ENCODE results near the gene FAM53A. TPM values are rescaled to one million over a fixed set of nuclear protein-coding genes. Genes with fewer than 3 reads are reported as not detected.

FAM53A gene
- 1.0 TPM for total RNA-seq
- polyA plus RNA-seq, result 2.0 TPM
- long read RNA-seq, donor 1, result 0 reads
- long read RNA-seq, donor 2, result 0 reads
- long read RNA-seq, donor 3, result 0 reads
- long read RNA-seq, donor 4, result 0 reads
- long read RNA-seq, donor 5, partial matches to known transcripts, result 0 of 1 reads
- long read RNA-seq, donor 5, other reads (novel, unspliced or antisense), result 0 of 1 reads
- long read RNA-seq, donor 6, partial matches to known transcripts, result 0 of 1 reads
- long read RNA-seq, donor 6, other reads (novel, unspliced or antisense), result 0 of 1 reads
- long read RNA-seq, donor 7, result 0 reads
- long read RNA-seq, donor 8, partial matches to known transcripts, result 0 of 1 reads
- long read RNA-seq, donor 8, other reads (novel, unspliced or antisense), result 0 of 1 reads
- long read RNA-seq, donor 9, partial matches to known transcripts, result 39 of 50 reads
- long read RNA-seq, donor 9, other reads (novel, unspliced or antisense), result 11 of 50 reads
- long read RNA-seq, donor 10, result 0 reads

DNA sequence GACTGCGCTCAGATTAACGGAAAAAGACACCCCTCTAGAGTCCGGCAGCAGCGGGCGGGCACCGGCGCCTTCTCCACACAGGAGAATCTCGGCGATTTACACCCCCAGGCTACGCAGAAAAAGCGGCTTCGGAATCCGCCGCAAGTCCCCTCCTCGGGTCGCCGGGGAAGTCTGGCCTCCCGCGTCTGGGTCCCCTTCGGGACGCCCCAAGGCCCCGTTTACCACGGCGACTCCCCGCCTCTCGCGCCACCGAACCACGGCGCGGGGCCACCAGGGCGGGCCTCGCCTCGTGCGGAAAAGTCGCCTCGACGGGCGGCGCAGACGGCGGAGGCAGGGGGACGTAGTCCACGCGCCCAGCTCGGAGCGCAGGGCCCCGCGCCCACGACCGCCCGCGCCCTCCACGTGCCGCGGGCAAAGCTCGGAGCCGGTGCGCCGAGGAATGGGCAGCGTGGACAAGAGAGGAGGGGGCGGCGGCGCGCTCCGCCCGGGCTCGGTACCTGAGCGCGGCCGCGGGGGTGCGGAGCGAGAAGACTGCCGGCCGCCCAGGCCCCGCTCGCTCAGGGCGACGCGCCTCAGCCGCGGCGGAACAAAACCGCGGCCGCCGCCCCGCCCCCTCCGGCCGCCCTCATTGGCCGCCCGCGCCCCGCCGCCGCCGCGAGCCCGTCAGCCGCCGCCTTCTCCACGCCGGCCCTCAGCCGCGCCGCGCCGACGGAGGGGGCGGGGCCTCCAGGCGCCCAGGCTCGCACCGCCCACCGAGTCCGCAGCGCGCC is at the start of gene FAM53A:
TSS of gene FAM53A (minus strand) at position 578 of the 770 bp plus-strand sequence. CDS start 15,572 bp downstream, outside the sequence.
- peaks cover 11 to 13% of the 10 kb centered on the region in 2 donors for H3K4me1 ChIP-seq (ENCODE audit: control insufficient read depth in 2 of 2, insufficient read depth in 2 of 2, low read length in 2 of 2)
- WGBS, result 1% methylated on average over 118 of the region's 118 CpGs
- no peaks in the 10 kb centered on the region for H3K9me3 ChIP-seq (ENCODE audit: control insufficient read depth in 2 of 2, insufficient read depth in 1 of 2, low read length in 1 of 2)
- H3K27me3 ChIP-seq (ENCODE audit: control insufficient read depth in 2 of 2, insufficient read depth in 1 of 2, low read length in 1 of 2), result peaks cover 9 to 12% of the 10 kb centered on the region in 2 donors
- peak within 1 kb of the TSS in 1 of 2 donors; percentile 79 for H3K27ac ChIP-seq (ENCODE audit: low read depth in 1 of 2, low read length in 1 of 2)
- H3K36me3 ChIP-seq (ENCODE audit: control insufficient read depth in 2 of 2, insufficient read depth in 2 of 2, low read length in 1 of 2), result no peaks in the 10 kb centered on the region
- peak in 8 of 9 donors; percentile 56 to 88 (median 72) for DNase-seq (ENCODE audit: low read depth in 6 of 9, low spot score in 9 of 9)
- peak within 1 kb of the TSS; percentile 29 to 66 for H3K4me3 ChIP-seq (ENCODE audit: low read length in 2 of 2)

DNA sequence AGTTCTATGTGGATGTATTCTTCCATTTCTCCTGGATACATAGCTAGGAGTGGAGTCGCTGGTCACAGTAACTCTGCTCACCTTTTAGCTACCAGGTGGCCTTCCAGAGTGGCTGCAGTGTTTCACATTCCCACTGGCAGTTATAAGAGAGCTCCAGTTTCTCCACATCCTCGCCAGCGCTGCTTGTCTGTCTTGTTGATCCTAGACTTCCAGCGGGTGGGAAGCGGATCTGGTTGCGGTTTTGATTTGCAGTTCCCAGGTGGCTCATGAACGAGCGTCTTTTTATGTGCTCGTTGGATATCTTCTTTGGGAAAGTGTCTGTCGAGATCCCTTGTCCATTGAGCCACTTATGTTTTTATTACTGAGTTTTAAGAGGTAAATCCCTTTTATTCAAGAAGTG is 48.8 kb upstream of the FAM53A start:
- Histone ChIP-seq H3K27me3 (ENCODE audit: control insufficient read depth in 2 of 2, insufficient read depth in 1 of 2, low read length in 1 of 2) (peaks cover 0 to 2% of the 10 kb centered on the region in 2 donors), H3K9me3 (ENCODE audit: control insufficient read depth in 2 of 2, insufficient read depth in 1 of 2, low read length in 1 of 2) (peaks cover 21 to 30% of the 10 kb centered on the region in 2 donors), H3K36me3 (ENCODE audit: control insufficient read depth in 2 of 2, insufficient read depth in 2 of 2, low read length in 1 of 2) (peaks cover 94 to 95% of the 10 kb centered on the region in 2 donors), H3K27ac (ENCODE audit: low read depth in 1 of 2, low read length in 1 of 2) (no peak overlapping the region), H3K4me3 (ENCODE audit: low read length in 2 of 2) (no peak overlapping the region), H3K4me1 (ENCODE audit: control insufficient read depth in 2 of 2, insufficient read depth in 2 of 2, low read length in 2 of 2) (no peaks in the 10 kb centered on the region)
- 93% methylated on average over 10 of the region's 10 CpGs for WGBS
- DNase-seq (ENCODE audit: low read depth in 6 of 9, low spot score in 9 of 9), result no peak

DNA sequence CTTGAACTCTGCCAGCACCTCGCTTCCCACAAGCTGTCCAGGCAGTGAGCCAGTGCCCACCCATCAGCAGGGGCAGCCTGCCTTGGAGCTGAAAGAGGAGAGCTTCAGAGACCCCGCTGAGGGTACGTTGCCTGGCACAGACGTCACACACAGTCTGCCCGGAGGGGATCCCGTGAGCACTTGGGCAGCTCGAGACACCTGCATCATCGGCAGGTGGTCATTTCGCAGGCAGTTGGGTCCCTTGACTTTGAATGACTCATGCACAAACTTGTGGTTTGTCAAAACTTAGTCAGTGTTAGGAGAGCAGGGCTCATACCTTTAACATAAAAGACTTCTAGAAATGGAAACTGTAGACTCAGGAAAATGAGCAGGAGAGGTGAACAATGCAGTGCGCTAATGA is 47.1 kb upstream of the FAM53A start:
- H3K36me3 ChIP-seq (ENCODE audit: control insufficient read depth in 2 of 2, insufficient read depth in 2 of 2, low read length in 1 of 2), result peaks cover 88 to 94% of the 10 kb centered on the region in 2 donors
- H3K9me3 ChIP-seq (ENCODE audit: control insufficient read depth in 2 of 2, insufficient read depth in 1 of 2, low read length in 1 of 2), result peaks cover 7 to 15% of the 10 kb centered on the region in 2 donors
- peaks cover 3 to 4% of the 10 kb centered on the region in 2 donors for H3K4me1 ChIP-seq (ENCODE audit: control insufficient read depth in 2 of 2, insufficient read depth in 2 of 2, low read length in 2 of 2)
- no peak overlapping the region for H3K4me3 ChIP-seq (ENCODE audit: low read length in 2 of 2)
- H3K27ac ChIP-seq (ENCODE audit: low read depth in 1 of 2, low read length in 1 of 2), result no peak overlapping the region
- DNase-seq (ENCODE audit: low read depth in 6 of 9, low spot score in 9 of 9), result no peak
- WGBS, result 94% methylated on average over 10 of the region's 10 CpGs
- H3K27me3 ChIP-seq (ENCODE audit: control insufficient read depth in 2 of 2, insufficient read depth in 1 of 2, low read length in 1 of 2), result no peaks in the 10 kb centered on the region

DNA sequence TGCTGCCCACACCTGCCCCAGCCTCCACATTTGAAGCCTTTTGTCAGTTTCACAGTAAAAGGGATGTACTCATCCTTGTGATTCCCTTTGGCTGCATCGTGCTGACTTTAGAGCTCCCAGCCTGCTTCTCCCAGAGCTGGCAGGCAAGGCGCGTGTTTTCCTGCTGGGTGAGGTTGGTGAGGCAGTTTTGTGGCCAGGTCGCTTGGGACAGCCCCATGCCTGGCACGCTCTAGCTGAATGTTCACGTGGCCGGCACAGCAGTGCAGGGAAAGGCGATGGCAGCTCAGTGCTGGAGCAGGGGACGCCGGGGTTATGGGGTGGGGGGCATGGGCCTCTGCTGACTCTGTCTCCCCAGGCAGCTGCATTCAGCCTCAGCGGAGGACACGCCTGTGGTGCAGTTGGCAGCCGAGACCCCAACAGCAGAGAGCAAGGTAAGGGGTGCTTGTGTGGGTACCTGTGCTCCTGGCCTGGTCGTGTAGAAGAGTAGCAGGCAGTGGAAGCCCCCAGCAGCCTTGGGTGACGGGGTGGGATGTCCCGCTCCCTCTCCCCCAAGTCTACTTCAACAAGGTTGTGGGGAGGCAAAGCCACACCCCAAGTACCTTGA is 46.5 kb upstream of the FAM53A start:
- peaks cover 3 to 10% of the 10 kb centered on the region in 2 donors for H3K9me3 ChIP-seq (ENCODE audit: control insufficient read depth in 2 of 2, insufficient read depth in 1 of 2, low read length in 1 of 2)
- no peaks in the 10 kb centered on the region for H3K27me3 ChIP-seq (ENCODE audit: control insufficient read depth in 2 of 2, insufficient read depth in 1 of 2, low read length in 1 of 2)
- peaks cover 84 to 94% of the 10 kb centered on the region in 2 donors for H3K36me3 ChIP-seq (ENCODE audit: control insufficient read depth in 2 of 2, insufficient read depth in 2 of 2, low read length in 1 of 2)
- DNase-seq (ENCODE audit: low read depth in 6 of 9, low spot score in 9 of 9), result no peak
- no peak overlapping the region for H3K4me3 ChIP-seq (ENCODE audit: low read length in 2 of 2)
- H3K27ac ChIP-seq (ENCODE audit: low read depth in 1 of 2, low read length in 1 of 2), result no peak overlapping the region
- WGBS, result 94% methylated on average over 16 of the region's 16 CpGs
- peaks cover 6 to 8% of the 10 kb centered on the region in 2 donors for H3K4me1 ChIP-seq (ENCODE audit: control insufficient read depth in 2 of 2, insufficient read depth in 2 of 2, low read length in 2 of 2)

- peaks cover 73 to 90% of the 10 kb centered on the region in 2 donors for H3K36me3 ChIP-seq (ENCODE audit: control insufficient read depth in 2 of 2, insufficient read depth in 2 of 2, low read length in 1 of 2)
- 97% methylated on average over 31 of the region's 31 CpGs for WGBS
- H3K4me1 ChIP-seq (ENCODE audit: control insufficient read depth in 2 of 2, insufficient read depth in 2 of 2, low read length in 2 of 2), result peaks cover 9 to 17% of the 10 kb centered on the region in 2 donors
- H3K4me3 ChIP-seq (ENCODE audit: low read length in 2 of 2), result no peak overlapping the region
- DNase-seq (ENCODE audit: low read depth in 6 of 9, low spot score in 9 of 9), result no peak
- no peaks in the 10 kb centered on the region for H3K9me3 ChIP-seq (ENCODE audit: control insufficient read depth in 2 of 2, insufficient read depth in 1 of 2, low read length in 1 of 2)
- H3K27me3 ChIP-seq (ENCODE audit: control insufficient read depth in 2 of 2, insufficient read depth in 1 of 2, low read length in 1 of 2), result no peaks in the 10 kb centered on the region
- no peak overlapping the region for H3K27ac ChIP-seq (ENCODE audit: low read depth in 1 of 2, low read length in 1 of 2)
Observed at GRCh38 chr4:1728061-1728980, 44.2 kb upstream of the FAM53A start.

DNA sequence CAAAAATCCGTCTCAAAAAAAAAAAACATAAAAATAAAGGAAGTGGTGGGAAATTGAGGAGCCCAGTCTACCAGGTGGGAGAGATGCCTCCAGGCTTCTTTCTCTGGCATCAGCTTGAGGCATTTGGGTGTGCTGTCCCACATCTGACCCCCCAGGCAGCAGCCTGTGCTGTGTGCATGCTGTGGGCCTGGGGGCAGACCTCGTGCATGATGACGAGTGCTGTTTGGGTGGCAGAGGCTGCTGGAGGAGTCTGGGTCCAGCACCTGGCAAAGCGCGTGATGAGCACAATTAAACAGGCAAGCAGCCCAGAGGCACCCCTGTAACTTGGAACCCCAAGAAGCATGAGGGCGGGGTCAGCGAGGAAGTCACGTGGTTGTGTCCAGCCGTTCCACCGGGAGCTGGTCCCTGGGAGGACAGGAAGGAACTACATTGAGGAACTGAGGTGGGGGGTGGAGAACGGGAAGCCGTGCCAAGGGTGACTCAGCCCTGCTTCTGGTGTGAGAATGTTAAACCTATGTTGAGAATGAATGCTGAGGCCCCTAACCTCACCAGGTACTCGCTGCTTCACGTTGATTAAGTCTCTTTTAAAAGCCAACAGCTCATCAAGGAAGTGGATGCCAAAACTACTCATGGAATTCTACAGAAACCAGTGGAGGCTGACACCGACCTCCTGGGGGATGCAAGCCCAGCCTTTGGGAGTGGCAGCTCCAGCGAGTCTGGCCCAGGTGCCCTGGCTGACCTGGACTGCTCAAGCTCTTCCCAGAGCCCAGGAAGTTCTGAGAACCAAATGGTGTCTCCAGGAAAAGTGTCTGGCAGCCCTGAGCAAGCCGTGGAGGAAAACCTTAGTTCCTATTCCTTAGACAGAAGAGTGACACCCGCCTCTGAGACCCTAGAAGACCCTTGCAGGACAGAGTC is 43.3 kb upstream of the FAM53A start:
- WGBS, result 82% methylated on average over 18 of the region's 18 CpGs
- Histone ChIP-seq H3K4me3 (ENCODE audit: low read length in 2 of 2) (no peak overlapping the region), H3K4me1 (ENCODE audit: control insufficient read depth in 2 of 2, insufficient read depth in 2 of 2, low read length in 2 of 2) (peaks cover 17 to 26% of the 10 kb centered on the region in 2 donors), H3K27me3 (ENCODE audit: control insufficient read depth in 2 of 2, insufficient read depth in 1 of 2, low read length in 1 of 2) (no peaks in the 10 kb centered on the region), H3K9me3 (ENCODE audit: control insufficient read depth in 2 of 2, insufficient read depth in 1 of 2, low read length in 1 of 2) (no peaks in the 10 kb centered on the region), H3K36me3 (ENCODE audit: control insufficient read depth in 2 of 2, insufficient read depth in 2 of 2, low read length in 1 of 2) (peaks cover 65 to 82% of the 10 kb centered on the region in 2 donors), H3K27ac (ENCODE audit: low read depth in 1 of 2, low read length in 1 of 2) (no peak overlapping the region)
- DNase-seq (ENCODE audit: low read depth in 6 of 9, low spot score in 9 of 9), result no peak

GRCh38 chr4:1726146-1726934 is 42.2 kb upstream of the FAM53A start:
- H3K9me3 ChIP-seq (ENCODE audit: control insufficient read depth in 2 of 2, insufficient read depth in 1 of 2, low read length in 1 of 2), result no peaks in the 10 kb centered on the region
- WGBS, result 72% methylated on average over 17 of the region's 17 CpGs
- peaks cover 56 to 74% of the 10 kb centered on the region in 2 donors for H3K36me3 ChIP-seq (ENCODE audit: control insufficient read depth in 2 of 2, insufficient read depth in 2 of 2, low read length in 1 of 2)
- H3K4me3 ChIP-seq (ENCODE audit: low read length in 2 of 2), result no peak overlapping the region
- no peaks in the 10 kb centered on the region for H3K27me3 ChIP-seq (ENCODE audit: control insufficient read depth in 2 of 2, insufficient read depth in 1 of 2, low read length in 1 of 2)
- DNase-seq (ENCODE audit: low read depth in 6 of 9, low spot score in 9 of 9), result peak; percentile 66 to 92 (median 83)
- no peak overlapping the region for H3K27ac ChIP-seq (ENCODE audit: low read depth in 1 of 2, low read length in 1 of 2)
- H3K4me1 ChIP-seq (ENCODE audit: control insufficient read depth in 2 of 2, insufficient read depth in 2 of 2, low read length in 2 of 2), result peaks cover 24 to 34% of the 10 kb centered on the region in 2 donors
